Measurements from ENCODE around the gene CT45A5. TPM values are rescaled to one million over a fixed set of nuclear protein-coding genes. Genes with fewer than 3 reads are reported as not detected.
A peak's percentile ranks its signal among the peaks of the same experiment; 100 is the strongest.
"Not testable (repeated sequence)": the region's sequence is repeated elsewhere in the genome, so short reads cannot be mapped to it uniquely, and the experiment has no call there.

CT45A5 gene, protein sequence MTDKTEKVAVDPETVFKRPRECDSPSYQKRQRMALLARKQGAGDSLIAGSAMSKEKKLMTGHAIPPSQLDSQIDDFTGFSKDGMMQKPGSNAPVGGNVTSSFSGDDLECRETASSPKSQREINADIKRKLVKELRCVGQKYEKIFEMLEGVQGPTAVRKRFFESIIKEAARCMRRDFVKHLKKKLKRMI
- not detected for polyA plus RNA-seq

DNA sequence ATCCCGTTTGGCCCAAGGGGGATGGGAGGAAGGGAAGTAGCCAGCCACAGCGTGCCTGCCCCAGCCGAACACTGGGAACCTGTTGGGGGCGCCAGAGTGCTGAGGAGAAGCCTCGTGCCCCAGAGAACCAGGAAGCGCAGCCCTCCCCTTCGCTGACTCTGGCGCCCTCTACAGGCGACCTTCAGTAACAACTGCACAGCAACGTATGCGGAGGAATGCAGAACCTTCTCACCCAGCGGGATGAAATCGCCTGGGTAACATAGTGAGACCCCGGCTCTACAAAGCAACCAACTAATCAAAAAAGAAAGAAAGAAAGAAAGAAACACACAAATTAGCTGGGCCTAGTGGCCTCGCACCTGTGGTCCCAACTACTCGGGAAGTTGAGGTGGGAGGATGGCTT is at the start of gene CT45A5:
Gene CT45A5, minus strand, starts transcription at position 101 of the 400 bp plus-strand sequence. CDS start 3,774 bp downstream, outside the sequence.
- not testable (repeated sequence) for H3K9me3 Mint-ChIP-seq, H3K27me3 Mint-ChIP-seq, H3K27ac Mint-ChIP-seq, H3K4me3 Mint-ChIP-seq, H3K36me3 Mint-ChIP-seq, H3K4me1 Mint-ChIP-seq

DNA sequence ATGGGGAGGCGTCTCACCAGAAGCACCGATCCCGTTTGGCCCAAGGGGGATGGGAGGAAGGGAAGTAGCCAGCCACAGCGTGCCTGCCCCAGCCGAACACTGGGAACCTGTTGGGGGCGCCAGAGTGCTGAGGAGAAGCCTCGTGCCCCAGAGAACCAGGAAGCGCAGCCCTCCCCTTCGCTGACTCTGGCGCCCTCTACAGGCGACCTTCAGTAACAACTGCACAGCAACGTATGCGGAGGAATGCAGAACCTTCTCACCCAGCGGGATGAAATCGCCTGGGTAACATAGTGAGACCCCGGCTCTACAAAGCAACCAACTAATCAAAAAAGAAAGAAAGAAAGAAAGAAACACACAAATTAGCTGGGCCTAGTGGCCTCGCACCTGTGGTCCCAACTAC is 34.6 kb upstream of the CT45A5 start, which contains the start of gene CT45A2:
Gene CT45A2, minus strand, starts transcription at position 101 of the 400 bp plus-strand sequence. CDS start 3,747 bp downstream, outside the sequence.
- H3K4me3 Mint-ChIP-seq, H3K9me3 Mint-ChIP-seq, H3K27me3 Mint-ChIP-seq, H3K27ac Mint-ChIP-seq, H3K4me1 Mint-ChIP-seq, H3K36me3 Mint-ChIP-seq: not testable (repeated sequence)

DNA sequence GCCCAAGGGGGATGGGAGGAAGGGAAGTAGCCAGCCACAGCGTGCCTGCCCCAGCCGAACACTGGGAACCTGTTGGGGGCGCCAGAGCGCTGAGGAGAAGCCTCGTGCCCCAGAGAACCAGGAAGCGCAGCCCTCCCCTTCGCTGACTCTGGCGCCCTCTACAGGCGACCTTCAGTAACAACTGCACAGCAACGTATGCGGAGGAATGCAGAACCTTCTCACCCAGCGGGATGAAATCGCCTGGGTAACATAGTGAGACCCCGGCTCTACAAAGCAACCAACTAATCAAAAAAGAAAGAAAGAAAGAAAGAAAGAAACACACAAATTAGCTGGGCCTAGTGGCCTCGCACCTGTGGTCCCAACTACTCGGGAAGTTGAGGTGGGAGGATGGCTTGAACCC is 17.4 kb upstream of the CT45A5 start, which contains the start of gene CT45A6:
Gene CT45A6, minus strand, starts transcription at position 101 of the 400 bp plus-strand sequence. CDS start 3,794 bp downstream, outside the sequence.
- H3K9me3 Mint-ChIP-seq, H3K27ac Mint-ChIP-seq, H3K36me3 Mint-ChIP-seq, H3K27me3 Mint-ChIP-seq, H3K4me1 Mint-ChIP-seq, H3K4me3 Mint-ChIP-seq: not testable (repeated sequence)

DNA sequence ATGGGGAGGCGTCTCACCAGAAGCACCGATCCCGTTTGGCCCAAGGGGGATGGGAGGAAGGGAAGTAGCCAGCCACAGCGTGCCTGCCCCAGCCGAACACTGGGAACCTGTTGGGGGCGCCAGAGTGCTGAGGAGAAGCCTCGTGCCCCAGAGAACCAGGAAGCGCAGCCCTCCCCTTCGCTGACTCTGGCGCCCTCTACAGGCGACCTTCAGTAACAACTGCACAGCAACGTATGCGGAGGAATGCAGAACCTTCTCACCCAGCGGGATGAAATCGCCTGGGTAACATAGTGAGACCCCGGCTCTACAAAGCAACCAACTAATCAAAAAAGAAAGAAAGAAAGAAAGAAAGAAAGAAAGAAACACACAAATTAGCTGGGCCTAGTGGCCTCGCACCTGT is 17.2 kb downstream of the CT45A5 start, which contains the start of gene CT45A3:
Gene CT45A3, minus strand, starts transcription at position 101 of the 400 bp plus-strand sequence. CDS start 3,747 bp downstream, outside the sequence.
- not testable (repeated sequence) for H3K27me3 Mint-ChIP-seq, H3K4me3 Mint-ChIP-seq, H3K9me3 Mint-ChIP-seq, H3K36me3 Mint-ChIP-seq, H3K27ac Mint-ChIP-seq, H3K4me1 Mint-ChIP-seq

DNA sequence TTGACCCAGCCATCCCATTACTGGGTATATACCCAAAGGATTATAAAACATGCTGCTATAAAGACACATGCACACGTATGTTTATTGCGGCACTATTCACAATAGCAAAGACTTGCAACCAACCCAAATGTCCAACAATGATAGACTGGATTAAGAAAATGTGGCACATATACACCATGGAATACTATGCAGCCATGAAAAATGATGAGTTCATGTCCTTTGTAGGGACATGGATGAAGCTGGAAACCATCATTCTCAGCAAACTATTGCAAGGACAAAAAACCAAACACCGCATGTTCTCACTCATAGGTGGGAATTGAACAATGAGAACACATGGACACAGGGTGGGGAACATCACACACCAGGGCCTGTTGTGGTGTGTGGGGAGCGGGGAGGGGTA is 40.6 kb downstream of the CT45A5 start:
- H3K27me3 Mint-ChIP-seq, result not testable (repeated sequence)

DNA sequence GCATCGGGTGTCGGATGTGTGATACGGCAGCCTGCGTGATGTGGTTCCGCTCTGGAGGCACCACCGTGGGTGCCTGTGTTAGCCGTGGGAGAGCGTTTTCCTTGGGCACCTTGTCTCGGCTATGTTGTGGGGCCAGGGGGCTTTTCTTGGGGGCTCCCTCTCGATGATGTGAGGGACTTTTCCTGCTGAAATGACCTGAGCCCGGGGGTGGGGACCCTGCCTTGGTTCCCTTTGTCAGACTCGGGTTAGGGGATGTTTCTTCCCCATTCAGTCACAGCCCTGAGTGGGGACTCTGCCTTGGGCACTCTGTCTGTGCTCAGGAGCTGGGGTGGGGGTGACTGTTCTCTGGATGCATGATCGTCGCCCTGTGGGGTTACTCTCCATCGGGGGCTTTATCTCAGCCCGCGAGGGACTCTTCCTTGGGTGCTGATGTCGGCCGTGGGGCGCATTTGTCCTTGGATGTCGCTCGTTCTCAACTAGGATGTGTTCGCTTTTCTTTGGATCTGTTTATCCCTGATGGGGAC is 44.0 kb downstream of the CT45A5 start:
- Mint-ChIP-seq H3K27ac (no peak overlapping the region), H3K27me3 (peaks cover 3% of the 10 kb centered on the region), H3K9me3 (no peaks in the 10 kb centered on the region), H3K36me3 (no peaks in the 10 kb centered on the region), H3K4me1 (peaks cover 0 to 3% (median 2%) of the 10 kb centered on the region in 3 donors), H3K4me3 (no peak overlapping the region)

More for the DNA sequence above, 40.6 kb downstream of the CT45A5 start:
- H3K4me1 Mint-ChIP-seq, H3K36me3 Mint-ChIP-seq, H3K9me3 Mint-ChIP-seq, H3K27ac Mint-ChIP-seq, H3K4me3 Mint-ChIP-seq: not testable (repeated sequence)

DNA sequence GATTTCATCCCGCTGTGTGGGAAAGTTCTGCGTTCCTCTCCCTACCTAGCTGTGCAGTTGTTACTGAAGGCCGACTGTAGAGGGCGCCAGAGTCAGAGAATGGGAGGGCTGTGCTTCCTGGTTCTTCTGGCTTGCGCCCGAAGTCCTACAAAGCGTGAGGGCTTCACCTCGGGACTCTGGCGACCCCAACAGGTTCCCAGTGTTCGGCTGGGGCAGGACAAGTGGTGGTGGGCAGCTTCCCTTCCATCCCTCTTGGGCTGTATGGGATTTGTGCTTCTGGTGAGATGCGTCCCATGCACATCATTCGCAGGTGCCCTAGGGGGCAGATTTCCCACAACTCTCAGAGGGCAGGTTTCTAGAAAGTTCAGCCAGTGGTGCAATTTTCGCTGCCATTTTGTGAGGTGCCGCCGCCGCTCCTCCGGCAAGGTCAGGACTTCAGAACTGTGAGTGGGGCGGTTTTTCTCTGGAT is 44.6 kb downstream of the CT45A5 start:
- Mint-ChIP-seq H3K36me3 (no peaks in the 10 kb centered on the region), H3K9me3 (no peaks in the 10 kb centered on the region), H3K4me3 (peak overlapping the region in 1 of 4 donors; percentile 72), H3K4me1 (peaks cover 0 to 3% (median 2%) of the 10 kb centered on the region in 3 donors), H3K27me3 (peaks cover 3% of the 10 kb centered on the region), H3K27ac (no peak overlapping the region)

DNA sequence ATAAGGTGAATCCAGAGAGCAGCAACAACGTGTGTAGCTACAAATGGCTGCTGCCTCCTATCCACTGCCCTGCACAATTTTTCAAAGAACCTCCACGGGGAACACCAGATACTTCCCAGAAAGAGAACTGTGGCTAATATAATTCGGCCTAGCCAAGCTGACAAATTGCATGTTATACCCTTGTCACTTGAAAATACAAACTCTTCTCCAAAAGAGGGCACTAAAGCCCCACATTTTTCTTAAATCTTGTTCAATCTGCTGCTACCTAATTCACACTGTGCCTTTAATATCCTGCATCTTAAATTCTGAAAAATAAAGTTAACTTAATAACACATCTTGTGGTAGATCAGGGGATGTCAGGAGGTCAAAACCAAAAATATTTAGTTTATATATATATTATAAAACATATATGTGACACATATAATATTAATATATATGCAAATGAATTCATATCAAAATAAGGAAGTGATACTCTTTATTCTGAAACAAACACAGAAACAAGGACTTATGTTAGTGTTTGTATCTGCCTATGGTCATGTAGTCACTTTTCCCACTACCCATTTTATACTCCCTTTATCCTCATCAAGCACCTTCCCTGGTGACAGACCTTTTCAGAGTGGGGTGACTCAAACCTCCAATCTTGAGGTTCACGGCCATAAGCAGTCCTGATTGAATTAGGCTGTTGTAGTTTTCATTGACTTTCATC is 47.8 kb downstream of the CT45A5 start:
- Mint-ChIP-seq H3K27ac (no peak overlapping the region), H3K27me3 (peaks cover 3% of the 10 kb centered on the region), H3K9me3 (no peaks in the 10 kb centered on the region), H3K36me3 (no peaks in the 10 kb centered on the region), H3K4me3 (no peak overlapping the region), H3K4me1 (peaks cover 0 to 3% (median 2%) of the 10 kb centered on the region in 3 donors)

DNA sequence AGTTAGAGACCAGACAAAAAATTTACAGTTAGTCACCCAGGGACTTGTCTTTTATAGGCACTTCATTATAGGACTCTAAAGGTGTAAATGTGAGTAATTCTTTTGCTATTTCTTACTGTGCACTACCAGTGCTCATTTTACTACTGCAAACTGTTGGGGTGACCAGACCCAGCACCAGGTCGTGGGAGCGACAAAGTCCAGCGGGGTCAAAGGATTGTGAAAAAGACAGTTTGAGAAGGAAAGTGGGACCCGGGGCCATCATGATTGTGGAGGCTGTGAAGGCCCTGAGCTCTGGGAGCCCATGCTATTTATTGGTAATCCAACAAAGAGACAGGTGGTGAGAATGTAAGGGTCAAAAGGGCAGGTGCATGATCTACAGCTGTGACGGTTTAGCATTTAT is 50.6 kb downstream of the CT45A5 start:
- not testable (repeated sequence) for H3K4me1 Mint-ChIP-seq, H3K36me3 Mint-ChIP-seq, H3K27me3 Mint-ChIP-seq, H3K27ac Mint-ChIP-seq, H3K4me3 Mint-ChIP-seq, H3K9me3 Mint-ChIP-seq

Other genes starting within 250 kb of the CT45A5 start
- gene CT45A1, start 71.9 kb downstream of the CT45A5 start, polyA plus RNA-seq, result not detected
- gene CT45A3, start 17.3 kb downstream of the CT45A5 start, polyA plus RNA-seq, result not detected
- gene CT45A6, start 17.3 kb upstream of the CT45A5 start, polyA plus RNA-seq, result not detected
- gene CT45A2, start 34.5 kb upstream of the CT45A5 start, polyA plus RNA-seq, result not detected
- gene CT45A7, start 51.8 kb upstream of the CT45A5 start, polyA plus RNA-seq, result not detected
- gene CT45A8, start 69.0 kb upstream of the CT45A5 start, polyA plus RNA-seq, result not detected
- gene CT45A9, start 86.3 kb upstream of the CT45A5 start, polyA plus RNA-seq, result not detected
- gene CT45A10, start 107.9 kb upstream of the CT45A5 start, polyA plus RNA-seq, result not detected
- gene SAGE1, start 108.2 kb upstream of the CT45A5 start, polyA plus RNA-seq, result not detected
- 6.1 TPM for gene MMGT1, start 188.5 kb upstream of the CT45A5 start, polyA plus RNA-seq
- 9.4 TPM for gene SLC9A6, start 199.9 kb upstream of the CT45A5 start, polyA plus RNA-seq

Data from IgD-negative memory B cell (primary cell).